Calu3 (cell line): Measurements from ENCODE around the gene FREY1. TPM values are rescaled to one million over a fixed set of nuclear protein-coding genes. Genes with fewer than 3 reads are reported as not detected.

Experiments used
- BruUV-seq: library from RNA; stranded (reverse); fragments of 400-500 nt; replicated peaks from 2 replicates; lab custom pipeline; 2021; lab: Mats Ljungman, UMichigan
- CTCF ChIA-PET: fragments of 300-600 bp; sonication (Branson Sonifier 250); formaldehyde crosslinking; loops from one replicate; lab custom pipeline; 2022; ENCODE audit warnings: antibody characterized with exemption; lab: Charles Lee
- DNase-seq: peaks from one replicate; pipeline ENCODE4 v3.0.0; 2022
- H3K27ac Mint-ChIP-seq: one replicate; pipeline ENCODE4 v1.8.0; 2022; ENCODE audit warnings: mixed read lengths; ENCODE audit not compliant: unreplicated experiment
- H3K27me3 Mint-ChIP-seq: one replicate; pipeline ENCODE4 v1.8.0; 2022; ENCODE audit warnings: mixed read lengths; ENCODE audit not compliant: unreplicated experiment
- H3K36me3 Mint-ChIP-seq: one replicate; pipeline ENCODE4 v1.8.0; 2022; ENCODE audit warnings: mild to moderate bottlenecking, moderate library complexity, mixed read lengths; ENCODE audit not compliant: insufficient read depth, unreplicated experiment
- H3K4me1 Mint-ChIP-seq: one replicate; pipeline ENCODE4 v1.8.0; 2022; ENCODE audit warnings: mild to moderate bottlenecking, low read depth, mixed read lengths; ENCODE audit not compliant: unreplicated experiment
- H3K4me3 Mint-ChIP-seq: one replicate; pipeline ENCODE4 v1.8.0; 2022; ENCODE audit warnings: mild to moderate bottlenecking, low read depth, moderate library complexity, mixed read lengths; ENCODE audit not compliant: unreplicated experiment
- H3K9me3 Mint-ChIP-seq: one replicate; pipeline ENCODE4 v1.8.0; 2022; ENCODE audit warnings: low read depth, mixed read lengths; ENCODE audit not compliant: unreplicated experiment
- CTCF ChIP-seq: fragments of 200-600 bp; IDR thresholded peaks from one replicate; pipeline ENCODE4 v1.8.0; 2022; ENCODE audit warnings: antibody characterized with exemption; ENCODE audit not compliant: unreplicated experiment
- intact Hi-C: fragments of 100-400 bp; cut with micrococcal nuclease; formaldehyde crosslinking; loops from one replicate; pipeline ENCODE4 v1.10.0; 2022; ENCODE audit not compliant: unreplicated experiment
- total RNA-seq: library from RNA; stranded (reverse); gene quantifications from 2 replicates; pipeline ENCODE4 v1.2.3, GENCODE V29; 2022

FREY1 gene
- total RNA-seq, 1 experiment from 2014 or later: 0.99 TPM

GRCh38 chr11:45927684-45928413 lies 20.8 kb upstream of the FREY1 start:
- Mint-ChIP-seq H3K4me1 (peaks cover 18% of the 10 kb centered on the region), H3K36me3 (peaks cover 24% of the 10 kb centered on the region), H3K27ac (no peak overlapping the region), H3K27me3 (no peaks in the 10 kb centered on the region), H3K9me3 (no peaks in the 10 kb centered on the region), H3K4me3 (no peak overlapping the region)
- DNase-seq: no peak
- no TSS peak for BruUV-seq
- intact Hi-C loops: no loop called here
- CTCF ChIA-PET: no interaction called here
- no peak for TF ChIP-seq CTCF

GRCh38 chr11:45927332-45927683 lies 20.2 kb upstream of the FREY1 start:
- H3K4me3 Mint-ChIP-seq: no peak overlapping the region
- DNase-seq: no peak
- no peak for TF ChIP-seq CTCF
- H3K27ac Mint-ChIP-seq: no peak overlapping the region
- no peaks in the 10 kb centered on the region for H3K27me3 Mint-ChIP-seq
- H3K36me3 Mint-ChIP-seq: peaks cover 23% of the 10 kb centered on the region
- peaks cover 18% of the 10 kb centered on the region for H3K4me1 Mint-ChIP-seq
- BruUV-seq: no TSS peak
- intact Hi-C loops: no loop called here
- no peaks in the 10 kb centered on the region for H3K9me3 Mint-ChIP-seq
- CTCF ChIA-PET: no interaction called here

DNA sequence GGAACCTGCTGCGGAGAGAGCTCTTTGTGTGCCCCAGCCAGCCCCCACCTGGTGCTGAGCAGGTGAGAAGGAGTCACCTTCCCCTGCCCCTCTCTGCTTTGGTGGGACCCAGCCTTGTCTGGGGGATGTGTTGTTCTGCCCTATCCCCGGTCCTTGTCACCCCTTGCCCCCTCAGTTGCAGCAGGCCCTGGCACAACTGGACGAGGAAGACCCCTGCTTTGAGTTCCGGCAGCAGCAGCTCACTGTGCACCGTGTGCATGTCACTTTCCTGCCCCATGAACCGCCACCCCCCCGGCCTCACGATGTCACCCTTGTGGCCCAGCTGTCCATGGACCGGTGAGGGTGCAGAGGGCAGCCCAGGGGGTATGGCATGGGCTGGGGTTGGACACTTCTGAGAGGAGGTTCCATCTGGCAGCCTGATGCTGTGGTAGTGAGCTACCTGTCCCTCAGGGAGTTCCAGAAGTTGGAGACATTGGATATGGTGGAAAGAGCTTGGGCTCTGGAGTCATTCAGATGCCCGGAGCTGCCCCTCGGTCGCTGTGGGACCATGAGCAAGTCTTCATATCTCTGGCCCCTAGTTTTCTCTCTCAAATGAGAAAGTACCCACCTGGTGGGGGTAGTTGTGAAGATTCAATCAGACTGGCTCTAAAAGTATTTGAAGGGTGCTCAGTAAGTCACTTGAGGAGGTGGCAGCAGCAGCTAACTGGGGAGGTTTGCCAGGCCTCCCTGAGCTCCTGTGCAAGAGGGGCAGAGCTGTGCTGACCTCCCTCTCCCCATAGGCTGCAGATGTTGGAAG lies 19.7 kb upstream of the FREY1 start:
- intact Hi-C loops: no loop called here
- H3K4me3 Mint-ChIP-seq: no peak overlapping the region
- CTCF ChIA-PET: no interaction called here
- peaks cover 23% of the 10 kb centered on the region for H3K36me3 Mint-ChIP-seq
- no peaks in the 10 kb centered on the region for H3K9me3 Mint-ChIP-seq
- BruUV-seq: no TSS peak
- H3K4me1 Mint-ChIP-seq: peaks cover 18% of the 10 kb centered on the region
- TF ChIP-seq CTCF: no peak
- H3K27ac Mint-ChIP-seq: no peak overlapping the region
- no peak for DNase-seq
- H3K27me3 Mint-ChIP-seq: no peaks in the 10 kb centered on the region

DNA sequence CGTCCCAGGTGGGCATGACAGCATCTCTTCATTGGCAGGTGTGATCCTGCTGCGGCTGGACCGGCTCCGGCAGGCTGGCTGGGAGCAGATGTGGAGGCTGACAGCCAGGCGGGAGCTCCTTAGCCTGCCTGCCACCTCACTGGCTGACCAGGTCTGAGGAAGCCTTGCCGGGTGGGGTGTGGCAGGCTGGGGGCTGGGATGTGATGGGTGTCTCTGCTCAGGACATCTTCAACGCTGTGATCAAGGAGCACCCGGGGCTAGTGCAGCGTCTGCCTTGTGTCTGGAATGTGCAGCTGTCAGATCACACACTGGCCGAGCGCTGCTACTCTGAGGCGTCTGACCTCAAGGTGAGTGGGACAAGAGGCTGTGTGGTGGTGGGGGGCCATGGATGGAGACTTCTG lies 18.9 kb upstream of the FREY1 start:
- no TSS peak for BruUV-seq
- no peak overlapping the region for H3K27ac Mint-ChIP-seq
- no peak overlapping the region for H3K4me3 Mint-ChIP-seq
- no peak for DNase-seq
- H3K4me1 Mint-ChIP-seq: peaks cover 18% of the 10 kb centered on the region
- H3K36me3 Mint-ChIP-seq: peaks cover 23% of the 10 kb centered on the region
- intact Hi-C loops: no loop called here
- TF ChIP-seq CTCF: no peak
- H3K9me3 Mint-ChIP-seq: no peaks in the 10 kb centered on the region
- CTCF ChIA-PET: no interaction called here
- no peaks in the 10 kb centered on the region for H3K27me3 Mint-ChIP-seq
